Suprapubic skin (tissue), 4 donors: ENCODE data around the gene SMG5. TPM values are rescaled to one million over a fixed set of nuclear protein-coding genes. Genes with fewer than 3 reads are reported as not detected.

Experiments
- DNase-seq, 2 donors: peaks; one replicate each; pipeline ENCODE4 v3.0.0-alpha.2; 2019; ENCODE audit warnings: low spot score in 2 of 2
- H3K27ac ChIP-seq: fragments of 200-600 bp; sonication (generic); one replicate; pipeline ENCODE4 v1.5.1; 2019
- H3K27me3 ChIP-seq: fragments of 200-600 bp; sonication (generic); one replicate; pipeline ENCODE4 v1.5.1; 2019
- H3K36me3 ChIP-seq: fragments of 200-600 bp; sonication (generic); one replicate; pipeline ENCODE4 v1.5.1; 2019
- H3K4me1 ChIP-seq: fragments of 200-600 bp; sonication (generic); one replicate; pipeline ENCODE4 v1.5.1; 2019
- H3K4me3 ChIP-seq: fragments of 200-600 bp; sonication (generic); one replicate; pipeline ENCODE4 v1.5.1; 2019; ENCODE audit warnings: mild to moderate bottlenecking
- H3K9me3 ChIP-seq: fragments of 200-600 bp; sonication (generic); one replicate; pipeline ENCODE4 v1.5.1; 2019
- EP300 ChIP-seq: sonication (generic); formaldehyde crosslinking; IDR thresholded peaks from one replicate; pipeline ENCODE4 v1.6.1; 2017; ENCODE audit warnings: antibody characterized with exemption
- POLR2A ChIP-seq, 2 donors: fragments of 450-650 bp; IDR thresholded peaks; one replicate each; pipeline ENCODE4 v1.6.1; 2017; ENCODE audit warnings: antibody characterized with exemption in 2 of 2, mild to moderate bottlenecking in 2 of 2, moderate library complexity in 2 of 2
- POLR2AphosphoS5 ChIP-seq, 3 donors: sonication (generic); formaldehyde crosslinking; IDR thresholded peaks; one replicate each; pipeline ENCODE4 v1.6.1; 2017; ENCODE audit warnings: antibody characterized with exemption in 3 of 3
- WGBS: methylation state at CpG from one replicate; pipeline ENCODE4 v1.1.5; 2018; 5-methylcytosine and 5-hydroxymethylcytosine counted together
- total RNA-seq, 4 donors: library from RNA; depleted of rRNA; stranded (reverse); fragments of >200 nt; gene quantifications; one replicate each; pipeline ENCODE4 v1.1.0, GENCODE V29; 2016
- TF ChIP-seq, protein P1 (sequence below), 2 donors: fragments of 200-600 bp in 1 of 2; fragments of 450-650 bp in 1 of 2; sonication (generic) in 1 of 2; IDR thresholded peaks; one replicate each; pipeline ENCODE4 v1.5.1; 2016 to 2019; ENCODE audit warnings: antibody characterized with exemption in 2 of 2, mild to moderate bottlenecking in 1 of 2, moderate library complexity in 1 of 2

The SMG5 gene
- total RNA-seq, 4 donors from 2014 or later, result 68.0 to 170 (median 76.6) TPM

DNA sequence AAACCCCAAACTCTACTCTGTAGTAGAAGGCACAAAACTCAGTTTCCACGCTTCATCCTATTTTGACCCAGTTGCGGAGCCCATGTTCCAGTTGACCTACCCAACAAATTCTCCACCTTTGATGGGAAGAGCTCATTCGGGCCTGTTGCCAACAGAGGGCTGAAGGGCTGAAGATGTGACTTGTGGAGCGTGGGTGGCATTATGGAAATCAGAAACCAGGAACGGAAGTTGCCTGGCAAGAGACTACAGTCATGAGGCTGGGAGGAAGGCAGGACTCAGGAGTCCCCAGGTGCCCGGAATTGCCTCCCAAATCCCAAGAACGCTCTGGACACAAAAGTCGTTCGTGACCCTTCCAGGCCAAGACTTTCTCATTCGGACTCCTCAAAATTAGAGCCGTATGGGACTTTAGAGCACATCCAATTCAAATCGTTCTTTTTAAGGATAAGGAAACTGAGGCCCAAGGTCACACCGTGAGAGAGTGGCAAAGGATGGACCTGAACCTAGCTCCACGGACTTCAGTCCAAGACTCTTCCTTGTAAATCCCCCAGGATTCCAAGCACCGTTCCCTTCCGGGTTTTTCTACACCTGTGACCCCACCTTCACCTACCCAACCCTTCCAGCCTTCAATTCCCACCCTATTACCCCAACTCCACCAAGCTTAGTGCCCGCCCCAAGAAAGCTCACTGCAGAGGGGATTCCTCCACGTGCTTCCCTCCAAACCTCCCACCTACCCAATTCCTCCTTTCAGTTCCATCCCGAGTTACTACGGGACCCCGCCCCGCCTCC is 739 bp downstream of the SMG5 start:
- Histone ChIP-seq H3K27me3 (no peaks in the 10 kb centered on the region), H3K4me3 (peak overlapping the region; percentile 86), H3K27ac (peak overlapping the region; percentile 94), H3K9me3 (no peaks in the 10 kb centered on the region), H3K36me3 (peaks cover 34% of the 10 kb centered on the region), H3K4me1 (peaks cover 43% of the 10 kb centered on the region)
- DNase-seq, result no peak
- 8% methylated on average over 22 of the region's 22 CpGs for WGBS
- TF ChIP-seq, protein P1, sequence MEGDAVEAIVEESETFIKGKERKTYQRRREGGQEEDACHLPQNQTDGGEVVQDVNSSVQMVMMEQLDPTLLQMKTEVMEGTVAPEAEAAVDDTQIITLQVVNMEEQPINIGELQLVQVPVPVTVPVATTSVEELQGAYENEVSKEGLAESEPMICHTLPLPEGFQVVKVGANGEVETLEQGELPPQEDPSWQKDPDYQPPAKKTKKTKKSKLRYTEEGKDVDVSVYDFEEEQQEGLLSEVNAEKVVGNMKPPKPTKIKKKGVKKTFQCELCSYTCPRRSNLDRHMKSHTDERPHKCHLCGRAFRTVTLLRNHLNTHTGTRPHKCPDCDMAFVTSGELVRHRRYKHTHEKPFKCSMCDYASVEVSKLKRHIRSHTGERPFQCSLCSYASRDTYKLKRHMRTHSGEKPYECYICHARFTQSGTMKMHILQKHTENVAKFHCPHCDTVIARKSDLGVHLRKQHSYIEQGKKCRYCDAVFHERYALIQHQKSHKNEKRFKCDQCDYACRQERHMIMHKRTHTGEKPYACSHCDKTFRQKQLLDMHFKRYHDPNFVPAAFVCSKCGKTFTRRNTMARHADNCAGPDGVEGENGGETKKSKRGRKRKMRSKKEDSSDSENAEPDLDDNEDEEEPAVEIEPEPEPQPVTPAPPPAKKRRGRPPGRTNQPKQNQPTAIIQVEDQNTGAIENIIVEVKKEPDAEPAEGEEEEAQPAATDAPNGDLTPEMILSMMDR (IDR thresholded peaks at IDR 0.05), result no peak
- TF ChIP-seq EP300 (no peak), POLR2AphosphoS5 (IDR thresholded peaks at IDR 0.05) (no peak), POLR2A (IDR thresholded peaks at IDR 0.05) (no peak)

DNA sequence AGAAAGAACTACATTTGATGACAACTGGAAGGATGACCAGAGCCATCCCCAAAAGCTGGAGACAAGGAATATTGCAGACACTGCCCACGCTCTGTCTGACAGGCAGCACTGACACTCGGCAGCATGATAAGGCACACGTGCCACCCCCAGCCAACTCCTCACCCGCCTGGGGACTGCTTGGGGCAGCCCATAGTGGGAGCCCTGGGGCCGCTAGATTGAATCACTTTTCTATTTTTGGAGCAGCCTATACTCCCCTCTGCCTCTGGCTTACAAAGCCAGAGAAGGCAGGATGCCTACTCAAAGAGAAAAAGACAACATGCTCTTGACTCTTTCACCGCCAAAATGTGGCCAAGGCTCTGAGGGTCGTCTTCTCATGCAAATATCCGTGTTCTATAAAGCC is 1.3 kb downstream of the SMG5 start:
- H3K9me3 ChIP-seq, result no peaks in the 10 kb centered on the region
- H3K4me1 ChIP-seq, result peaks cover 43% of the 10 kb centered on the region
- DNase-seq, result no peak
- H3K27ac ChIP-seq, result no peak overlapping the region
- H3K36me3 ChIP-seq, result peaks cover 36% of the 10 kb centered on the region
- TF ChIP-seq POLR2AphosphoS5 (IDR thresholded peaks at IDR 0.05), result no peak
- no peak for TF ChIP-seq EP300
- TF ChIP-seq, protein P1 (IDR thresholded peaks at IDR 0.05), result no peak
- no peak for TF ChIP-seq POLR2A (IDR thresholded peaks at IDR 0.05)
- 18% methylated on average over 8 of the region's 8 CpGs for WGBS
- H3K27me3 ChIP-seq, result no peaks in the 10 kb centered on the region
- H3K4me3 ChIP-seq, result peak overlapping the region; percentile 86

DNA sequence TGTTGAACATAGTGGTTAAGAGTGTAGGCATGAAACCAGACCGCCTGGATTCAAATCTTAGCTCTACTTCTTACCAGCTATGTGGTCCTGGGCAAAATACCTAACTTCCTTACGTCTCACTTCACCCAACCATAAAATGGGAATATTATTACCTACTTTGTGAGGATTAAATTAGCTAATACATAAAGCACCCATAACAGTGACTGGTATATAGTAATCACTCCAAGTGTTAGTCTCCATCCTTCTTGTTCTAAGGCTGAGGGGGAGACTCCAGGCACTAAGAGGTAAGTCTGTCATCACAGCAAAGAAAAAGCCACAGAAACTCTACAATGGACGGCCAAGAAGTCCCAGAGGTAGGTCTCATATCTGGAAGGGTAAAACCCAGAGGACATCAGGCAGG is 2.8 kb downstream of the SMG5 start:
- no peak overlapping the region for H3K27ac ChIP-seq

DNA sequence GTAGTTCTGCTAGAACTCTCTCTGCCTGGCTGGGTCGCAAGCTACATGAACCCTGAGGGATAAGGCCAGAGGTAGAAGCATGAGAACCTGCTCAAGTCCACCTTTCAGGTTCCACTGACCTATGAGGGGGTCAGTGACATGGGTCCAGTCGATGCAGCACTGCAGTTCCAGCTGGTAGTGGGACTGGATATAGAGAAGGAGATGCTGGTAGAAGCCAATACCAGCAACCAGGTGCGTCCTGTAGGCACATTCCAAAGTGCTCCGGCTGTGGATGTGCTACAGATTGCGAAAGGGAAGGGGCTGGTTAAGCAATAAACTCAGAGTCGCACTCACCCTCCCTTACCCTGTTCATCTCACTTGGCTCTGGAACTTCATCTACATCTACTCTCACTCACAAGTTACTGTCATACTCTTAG is 5.7 kb downstream of the SMG5 start:
- 61% methylated on average over 6 of the region's 6 CpGs for WGBS
- Histone ChIP-seq H3K27me3 (no peaks in the 10 kb centered on the region), H3K4me1 (peaks cover 15% of the 10 kb centered on the region), H3K27ac (no peak overlapping the region), H3K4me3 (no peak overlapping the region), H3K36me3 (peaks cover 69% of the 10 kb centered on the region), H3K9me3 (no peaks in the 10 kb centered on the region)
- no peak for DNase-seq
- TF ChIP-seq POLR2A (IDR thresholded peaks at IDR 0.05), result no peak
- TF ChIP-seq, protein P1 (IDR thresholded peaks at IDR 0.05), result no peak
- no peak for TF ChIP-seq EP300
- no peak for TF ChIP-seq POLR2AphosphoS5 (IDR thresholded peaks at IDR 0.05)

More for the DNA sequence above, 2.8 kb downstream of the SMG5 start:
- H3K4me1 ChIP-seq, result peaks cover 28% of the 10 kb centered on the region
- TF ChIP-seq, protein P1 (IDR thresholded peaks at IDR 0.05), result no peak
- TF ChIP-seq POLR2A (IDR thresholded peaks at IDR 0.05) (no peak), POLR2AphosphoS5 (IDR thresholded peaks at IDR 0.05) (no peak), EP300 (no peak)
- no peak overlapping the region for H3K4me3 ChIP-seq
- H3K36me3 ChIP-seq, result peaks cover 40% of the 10 kb centered on the region
- H3K27me3 ChIP-seq, result no peaks in the 10 kb centered on the region
- H3K9me3 ChIP-seq, result no peaks in the 10 kb centered on the region
- 89% methylated on average over 3 of the region's 3 CpGs for WGBS
- no peak for DNase-seq

DNA sequence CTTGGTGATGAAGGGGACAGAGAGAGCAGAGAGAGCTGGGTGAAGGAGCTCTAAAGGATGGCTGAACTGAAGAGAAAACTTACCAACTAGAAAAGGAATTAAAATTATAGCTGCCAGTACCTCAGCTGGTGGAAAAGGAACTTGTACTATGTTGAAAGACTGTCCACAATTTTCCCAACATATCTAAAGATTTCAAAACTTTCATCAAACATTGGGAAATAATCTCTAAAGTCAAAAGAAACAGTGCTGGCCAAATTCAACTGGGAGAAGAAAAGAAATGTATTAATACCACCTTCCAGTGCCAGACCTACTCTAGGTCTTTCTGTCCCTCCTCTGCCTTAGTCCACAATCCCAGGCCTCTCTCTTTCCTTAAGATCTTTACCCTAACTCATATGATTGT is 6.1 kb downstream of the SMG5 start:
- H3K9me3 ChIP-seq, result no peaks in the 10 kb centered on the region
- no peak for DNase-seq
- peaks cover 11% of the 10 kb centered on the region for H3K4me1 ChIP-seq
- H3K4me3 ChIP-seq, result no peak overlapping the region
- TF ChIP-seq POLR2A (IDR thresholded peaks at IDR 0.05) (no peak), EP300 (no peak), POLR2AphosphoS5 (IDR thresholded peaks at IDR 0.05) (no peak)
- TF ChIP-seq, protein P1 (IDR thresholded peaks at IDR 0.05), result no peak
- H3K27me3 ChIP-seq, result no peaks in the 10 kb centered on the region
- peaks cover 73% of the 10 kb centered on the region for H3K36me3 ChIP-seq
- no peak overlapping the region for H3K27ac ChIP-seq
